OCI-LY7 (cell line): ENCODE data around the gene SRSF12. TPM values are rescaled to one million over a fixed set of nuclear protein-coding genes. Genes with fewer than 3 reads are reported as not detected.

Experiments used
- BruUV-seq: library from RNA; stranded (reverse); fragments of 400-500 nt; replicated peaks from 2 replicates; lab custom pipeline; 2021; lab: Mats Ljungman, UMichigan
- CTCF ChIA-PET: fragments of 300-600 bp; sonication (Branson Sonifier 250); formaldehyde crosslinking; loops from one replicate; lab custom pipeline; 2022; ENCODE audit warnings: antibody characterized with exemption; ENCODE audit not compliant: unreplicated experiment; lab: Charles Lee
- POLR2A ChIA-PET: fragments of 300-600 bp; sonication (Branson Sonifier 250); formaldehyde crosslinking; loops from one replicate; lab custom pipeline; 2022; ENCODE audit warnings: antibody characterized with exemption; lab: Charles Lee
- DNase-seq: peaks from one replicate; pipeline ENCODE4 v3.0.0-alpha.2; 2015; ENCODE audit warnings: low spot score
- H2AFZ ChIP-seq: fragments of 200-600 bp; sonication (generic), shearing (Covaris generic); 2 replicates; pipeline ENCODE4 v1.6.1; 2014; ENCODE audit warnings: mild to moderate bottlenecking, antibody characterized with exemption, low read length, moderate library complexity
- H3K27ac ChIP-seq: fragments of 200-600 bp; sonication (generic); 2 replicates; pipeline ENCODE4 v1.5.1; 2014; ENCODE audit warnings: mixed run types, low read depth, mild to moderate bottlenecking, moderate library complexity, low read length, inconsistent platforms; ENCODE audit not compliant: poor library complexity, severe bottlenecking
- H3K36me3 ChIP-seq: fragments of 200-600 bp; sonication (generic); 2 replicates; pipeline ENCODE4 v1.6.1; 2014; ENCODE audit warnings: mild to moderate bottlenecking, antibody characterized with exemption, low read length, moderate library complexity, mixed read lengths; ENCODE audit not compliant: insufficient read depth
- H3K4me1 ChIP-seq: fragments of 200-600 bp; sonication (generic); 2 replicates; pipeline ENCODE4 v1.5.1; 2014; ENCODE audit warnings: mild to moderate bottlenecking, low read length; ENCODE audit not compliant: insufficient read depth, poor library complexity, severe bottlenecking
- H3K4me2 ChIP-seq: fragments of 200-600 bp; sonication (generic); 2 replicates; pipeline ENCODE4 v1.6.1; 2014; ENCODE audit warnings: mild to moderate bottlenecking, low read length
- H3K4me3 ChIP-seq: fragments of 200-600 bp; sonication (generic); 2 replicates; pipeline ENCODE4 v1.5.1; 2014; ENCODE audit warnings: mild to moderate bottlenecking, low read depth, low read length; ENCODE audit not compliant: poor library complexity, severe bottlenecking
- H3K79me2 ChIP-seq: fragments of 200-600 bp; sonication (generic); 2 replicates; pipeline ENCODE4 v1.6.1; 2016; ENCODE audit warnings: low read depth, mild to moderate bottlenecking, low read length, moderate library complexity, mixed read lengths; ENCODE audit not compliant: insufficient read depth
- H3K9me2 ChIP-seq: fragments of 200-600 bp; sonication (generic); 2 replicates; pipeline ENCODE4 v1.6.1; 2016; ENCODE audit warnings: mild to moderate bottlenecking, low read length, mixed read lengths; ENCODE audit not compliant: insufficient read depth
- H3K9me3 ChIP-seq: fragments of 200-600 bp; sonication (generic); 2 replicates; pipeline ENCODE4 v1.6.1; 2014; ENCODE audit warnings: mild to moderate bottlenecking, mixed run types, low read length, mixed read lengths
- H4K20me1 ChIP-seq: fragments of 200-600 bp; sonication (generic); 2 replicates; pipeline ENCODE4 v1.6.1; 2014; ENCODE audit warnings: mild to moderate bottlenecking, antibody characterized with exemption, low read length, moderate library complexity, mixed read lengths; ENCODE audit not compliant: insufficient read depth
- CTCF ChIP-seq: fragments of 200-600 bp; sonication (generic); conservative IDR thresholded peaks from 2 replicates; pipeline ENCODE4 v1.5.1; 2014; ENCODE audit warnings: mild to moderate bottlenecking, antibody characterized with exemption, low read length, moderate library complexity, mixed read lengths
- EZH2phosphoT487 ChIP-seq: fragments of 200-600 bp; sonication (generic); IDR thresholded peaks from 2 replicates; pipeline ENCODE4 v1.6.1; 2018; ENCODE audit warnings: low read depth, borderline replicate concordance, mild to moderate bottlenecking, mixed run types, antibody characterized with exemption, low read length, moderate library complexity, mixed read lengths
- intact Hi-C: fragments of 100-400 bp; cut with micrococcal nuclease; formaldehyde crosslinking; loops from one replicate; pipeline ENCODE4 v1.10.0; 2022; ENCODE audit not compliant: unreplicated experiment
- total RNA-seq, 2 experiments: library from RNA; depleted of rRNA in 1 of 2; stranded (reverse); fragments of >200 nt in 1 of 2; shearing (Covaris generic) in 1 of 2; gene quantifications; 2 replicates each; pipeline ENCODE4 v1.2.3, GENCODE V29; 2014 to 2022

The SRSF12 gene
- total RNA-seq, 2 experiments from 2014 or later = not detected

GRCh38 chr6:89118931-89119330 is 1.1 kb upstream of the SRSF12 start:
- Histone ChIP-seq H3K36me3 (no peaks in the 10 kb centered on the region), H3K4me3 (no peak overlapping the region), H2AFZ (no peak overlapping the region), H3K9me2 (no peaks in the 10 kb centered on the region), H3K27ac (no peak overlapping the region), H3K79me2 (no peaks in the 10 kb centered on the region), H3K4me2 (no peak overlapping the region), H3K4me1 (no peaks in the 10 kb centered on the region), H3K9me3 (no peaks in the 10 kb centered on the region), H4K20me1 (no peaks in the 10 kb centered on the region)
- BruUV-seq = no TSS peak
- POLR2A ChIA-PET = interaction anchor here (0.6 kb wide), 1 partner anchor 1492 kb away, joined by 5 read pairs; no protein-coding TSS in a partner anchor
- intact Hi-C loops = no loop called here
- TF ChIP-seq EZH2phosphoT487 (no peak), CTCF (no peak)
- no peak for DNase-seq
- CTCF ChIA-PET = interaction anchor here (0.6 kb wide), 1 partner anchor 243 kb away, joined by 3 read pairs; no protein-coding TSS in a partner anchor

- ChIA-PET POLR2A (no interaction called here), CTCF (interaction anchor here (0.6 kb wide), 1 partner anchor 70 kb away, joined by 3 read pairs; no protein-coding TSS in a partner anchor)
- BruUV-seq = no TSS peak
- DNase-seq = no peak
- Histone ChIP-seq H2AFZ (no peak overlapping the region), H3K36me3 (no peaks in the 10 kb centered on the region), H3K4me2 (0 out of 2 replicates have a peak overlapping the region, but pooled peaks have one; percentile 39), H3K4me3 (no peak overlapping the region), H3K79me2 (no peaks in the 10 kb centered on the region), H3K9me2 (no peaks in the 10 kb centered on the region), H3K4me1 (no peaks in the 10 kb centered on the region), H3K27ac (no peak overlapping the region), H4K20me1 (no peaks in the 10 kb centered on the region), H3K9me3 (no peaks in the 10 kb centered on the region)
- intact Hi-C loops = no loop called here
- no peak for TF ChIP-seq CTCF
- TF ChIP-seq EZH2phosphoT487 = no peak
Observed at GRCh38 chr6:89116702-89117101, 1.2 kb downstream of the SRSF12 start.

- no peak for TF ChIP-seq EZH2phosphoT487
- no peak for TF ChIP-seq CTCF
- no peak overlapping the region for H3K4me3 ChIP-seq
- intact Hi-C loops = no loop called here
- H2AFZ ChIP-seq = no peak overlapping the region
- H3K9me3 ChIP-seq = no peaks in the 10 kb centered on the region
- no peak for DNase-seq
- H4K20me1 ChIP-seq = no peaks in the 10 kb centered on the region
- H3K9me2 ChIP-seq = no peaks in the 10 kb centered on the region
- no peaks in the 10 kb centered on the region for H3K4me1 ChIP-seq
- no TSS peak for BruUV-seq
- no peak overlapping the region for H3K27ac ChIP-seq
- H3K79me2 ChIP-seq = no peaks in the 10 kb centered on the region
- CTCF ChIA-PET = no interaction called here
- POLR2A ChIA-PET = interaction anchor here (1.5 kb wide), 1 partner anchor 33 kb away, joined by 4 read pairs; the partner anchor contains the start of gene PM20D2
- H3K4me2 ChIP-seq = no peak overlapping the region
- H3K36me3 ChIP-seq = no peaks in the 10 kb centered on the region
Observed at GRCh38 chr6:89111933-89112332, 5.9 kb downstream of the SRSF12 start.
